GM21515 (cell line): Measurements from ENCODE around the gene CHST14.

Source experiments
- ATAC-seq: cut with Tn5 transposase; IDR thresholded peaks from one replicate; pipeline ENCODE4 v1.9.1; 2021; ENCODE audit not compliant: unreplicated experiment

Gene CHST14, protein sequence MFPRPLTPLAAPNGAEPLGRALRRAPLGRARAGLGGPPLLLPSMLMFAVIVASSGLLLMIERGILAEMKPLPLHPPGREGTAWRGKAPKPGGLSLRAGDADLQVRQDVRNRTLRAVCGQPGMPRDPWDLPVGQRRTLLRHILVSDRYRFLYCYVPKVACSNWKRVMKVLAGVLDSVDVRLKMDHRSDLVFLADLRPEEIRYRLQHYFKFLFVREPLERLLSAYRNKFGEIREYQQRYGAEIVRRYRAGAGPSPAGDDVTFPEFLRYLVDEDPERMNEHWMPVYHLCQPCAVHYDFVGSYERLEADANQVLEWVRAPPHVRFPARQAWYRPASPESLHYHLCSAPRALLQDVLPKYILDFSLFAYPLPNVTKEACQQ

DNA sequence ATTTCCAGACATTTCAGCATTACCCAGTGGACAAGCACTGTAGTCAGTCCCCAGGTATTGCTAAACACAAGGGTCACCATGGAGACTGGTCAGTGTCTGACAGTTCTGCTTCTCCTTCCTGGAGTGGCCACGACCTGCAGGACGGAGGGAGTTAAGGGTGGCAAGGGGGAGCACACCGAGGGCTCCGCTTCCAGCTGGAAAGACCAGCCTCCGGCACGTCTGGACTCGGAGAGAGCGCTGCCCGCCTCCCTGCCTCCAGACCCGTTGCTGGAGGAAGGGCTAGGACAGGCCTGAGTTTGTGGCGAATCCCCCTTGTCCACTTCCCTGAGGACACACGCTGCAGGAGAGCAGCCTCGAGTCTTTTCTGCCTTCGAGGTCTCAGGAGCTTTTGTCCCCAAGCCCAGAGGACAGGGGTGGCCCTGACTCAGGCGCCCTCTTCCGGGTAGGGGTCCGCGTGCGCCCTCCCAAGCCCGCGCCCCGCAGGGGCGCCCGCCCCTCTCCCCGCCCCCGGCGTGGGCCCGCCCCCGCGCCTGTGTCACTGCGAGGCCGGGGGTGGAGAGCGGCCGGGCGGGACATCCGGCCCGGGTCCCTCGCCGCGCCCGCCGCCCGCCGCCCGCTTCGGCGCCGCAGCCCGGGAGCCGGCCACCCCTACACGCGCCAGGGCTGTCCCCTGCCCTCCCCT, at the start of gene CHST14:
Gene CHST14 (plus strand): TSS at position 562 of the 682 bp plus-strand sequence. CDS start 230 bp downstream, outside the sequence.
- no peak for ATAC-seq

DNA sequence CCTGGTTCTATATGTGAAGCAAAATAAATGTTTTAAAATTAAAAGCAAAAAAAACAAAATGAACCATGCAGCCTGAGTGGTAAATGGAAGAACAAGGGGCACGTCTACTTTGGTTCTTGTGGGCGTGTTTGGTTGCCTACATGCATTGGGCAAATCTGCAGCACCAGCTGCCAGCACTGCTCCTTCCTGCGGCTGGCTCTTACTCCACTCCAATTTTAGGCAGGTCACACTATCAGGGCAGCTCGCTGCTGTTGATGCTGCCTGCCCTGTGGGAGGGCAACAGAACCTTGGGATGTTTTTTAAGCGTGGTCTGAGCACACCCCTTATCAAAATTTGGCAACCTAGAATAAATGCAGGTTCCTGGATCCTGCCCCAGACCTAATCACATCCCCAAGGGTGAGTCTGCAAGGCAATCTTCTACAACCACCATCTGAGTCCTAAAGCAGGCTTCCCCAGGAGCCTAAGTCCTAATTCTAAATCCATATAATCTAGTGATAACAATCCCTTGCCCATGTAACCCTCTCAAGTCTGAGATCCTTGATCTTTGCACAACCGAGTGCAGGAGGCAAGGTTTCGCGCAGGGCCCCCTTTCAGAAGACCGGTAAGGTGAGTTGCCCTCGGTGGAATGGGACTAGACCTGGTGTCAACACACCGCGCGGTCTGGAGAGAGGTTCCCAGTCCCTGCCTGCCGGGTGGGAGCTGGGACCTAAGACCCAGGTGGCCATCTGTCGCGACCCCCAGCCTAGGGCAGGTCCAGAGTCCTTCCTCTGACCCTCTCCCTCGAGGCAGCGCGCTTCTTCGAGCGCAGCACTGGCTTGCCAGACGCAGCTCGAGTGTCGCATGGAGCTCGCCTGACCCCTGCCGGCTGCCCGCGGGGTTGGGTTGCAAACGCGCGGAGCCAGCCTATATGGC, 49.3 kb upstream of the CHST14 start:
- ATAC-seq = peak; percentile 79

DNA sequence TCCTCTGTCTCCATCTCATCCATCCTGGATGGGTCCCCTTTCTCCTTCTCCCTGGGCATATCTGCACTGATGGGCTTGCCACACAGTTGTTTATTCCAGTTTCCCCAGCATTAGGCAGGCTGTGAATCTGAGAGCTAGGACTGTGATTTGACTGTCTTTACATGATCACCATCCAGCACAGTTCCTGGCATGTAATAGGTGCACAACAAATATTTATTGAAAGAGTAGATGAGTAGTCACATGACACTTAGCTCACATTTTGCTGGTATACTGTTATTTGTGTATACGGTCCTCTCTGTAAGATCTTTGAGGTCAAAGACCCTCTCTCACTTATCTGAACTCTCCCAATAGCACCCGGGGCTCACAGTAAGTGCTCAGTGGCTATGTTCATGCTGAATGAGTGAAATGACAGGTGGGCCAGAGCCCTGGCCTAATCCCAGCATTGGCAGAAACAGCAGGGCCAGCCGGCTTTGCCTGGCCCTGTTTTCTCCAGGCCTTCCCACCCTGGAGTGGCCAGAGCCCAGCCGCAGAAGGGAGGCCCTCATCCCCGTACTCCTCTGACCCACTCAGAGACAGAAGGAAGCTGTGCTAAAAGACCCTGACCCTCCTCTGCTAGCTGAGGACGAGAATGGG, 46.2 kb upstream of the CHST14 start:
- ATAC-seq = no peak

- no peak for ATAC-seq
These were observed 45.1 kb upstream of the CHST14 start for GRCh38 chr15:40425681-40426080.

DNA sequence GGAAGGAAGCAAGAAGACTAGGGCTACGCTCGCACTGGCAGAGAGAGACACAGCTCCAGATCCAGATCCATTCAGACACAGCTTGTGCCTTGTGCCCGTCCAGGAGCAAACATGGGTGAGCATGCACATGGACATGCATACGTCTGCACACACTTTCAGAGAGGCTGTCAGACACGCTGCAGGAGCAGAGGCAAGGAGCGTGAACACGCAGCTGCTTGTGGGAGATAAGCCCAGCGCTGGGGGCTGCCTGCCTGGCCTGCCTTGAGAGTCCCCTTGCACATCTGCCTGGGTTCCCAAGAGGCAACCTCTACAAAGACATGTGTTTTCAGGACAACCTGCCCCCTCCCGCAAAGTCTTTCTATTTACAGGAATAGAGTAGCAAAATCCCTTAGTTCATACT, 43.6 kb upstream of the CHST14 start:
- no peak for ATAC-seq

GRCh38 chr15:40428185-40428584, 42.6 kb upstream of the CHST14 start:
- ATAC-seq = no peak

- ATAC-seq = no peak
These were observed 41.6 kb upstream of the CHST14 start for GRCh38 chr15:40429068-40429710.

GRCh38 chr15:40430271-40430805, 40.4 kb upstream of the CHST14 start:
- no peak for ATAC-seq

GRCh38 chr15:40435023-40435709, 35.6 kb upstream of the CHST14 start:
- no peak for ATAC-seq

GRCh38 chr15:40435710-40436089, 35.1 kb upstream of the CHST14 start:
- no peak for ATAC-seq

GRCh38 chr15:40436116-40436891, 34.5 kb upstream of the CHST14 start:
- no peak for ATAC-seq

GRCh38 chr15:40436892-40437751, 33.7 kb upstream of the CHST14 start:
- ATAC-seq = no peak

GRCh38 chr15:40437752-40438687, 32.8 kb upstream of the CHST14 start:
- no peak for ATAC-seq

DNA sequence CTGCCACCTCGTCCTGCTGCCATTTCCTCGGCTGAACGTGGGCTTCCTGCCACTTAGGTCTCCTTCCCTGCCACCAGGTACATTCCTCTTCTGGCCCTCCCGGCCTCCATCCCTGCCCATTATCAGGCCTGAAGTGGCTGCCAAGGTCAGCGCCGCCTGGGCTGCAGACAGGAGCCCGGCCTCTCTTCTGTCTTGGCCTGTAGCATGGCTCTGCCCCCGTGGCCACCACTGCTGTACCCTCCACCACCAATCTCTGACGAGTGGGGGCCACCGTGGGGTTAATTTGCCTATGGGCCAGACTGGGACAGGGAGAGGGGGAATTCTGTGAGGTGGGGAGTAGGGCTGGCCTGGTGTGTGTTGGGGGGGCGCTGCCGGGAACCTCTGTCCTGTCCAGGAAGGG, 32.1 kb upstream of the CHST14 start:
- no peak for ATAC-seq

DNA sequence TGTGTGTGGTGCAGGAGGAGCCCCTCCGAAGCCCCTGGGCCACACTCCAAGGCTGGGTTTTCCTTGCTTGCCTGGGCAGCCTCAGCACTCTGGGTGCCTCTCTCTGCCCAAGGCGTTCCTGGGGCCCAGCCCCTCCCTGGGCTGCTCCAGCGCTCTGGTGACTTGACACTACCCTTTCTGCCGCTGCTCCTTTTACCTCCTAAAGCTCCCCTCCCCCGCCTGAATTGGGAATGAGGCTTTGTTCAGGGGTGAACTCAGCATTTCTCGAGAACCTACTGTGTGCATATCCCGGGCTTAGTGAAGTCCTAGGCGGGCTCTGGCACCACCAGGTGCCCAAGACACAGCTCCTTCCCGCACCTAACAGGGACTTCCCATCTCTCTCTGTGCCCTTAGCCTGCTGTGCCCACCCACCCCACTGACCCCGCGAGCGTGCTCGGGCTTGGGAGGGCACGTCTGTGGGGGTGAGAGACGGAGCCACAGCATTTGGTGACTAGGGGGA, 31.3 kb upstream of the CHST14 start:
- ATAC-seq = no peak

DNA sequence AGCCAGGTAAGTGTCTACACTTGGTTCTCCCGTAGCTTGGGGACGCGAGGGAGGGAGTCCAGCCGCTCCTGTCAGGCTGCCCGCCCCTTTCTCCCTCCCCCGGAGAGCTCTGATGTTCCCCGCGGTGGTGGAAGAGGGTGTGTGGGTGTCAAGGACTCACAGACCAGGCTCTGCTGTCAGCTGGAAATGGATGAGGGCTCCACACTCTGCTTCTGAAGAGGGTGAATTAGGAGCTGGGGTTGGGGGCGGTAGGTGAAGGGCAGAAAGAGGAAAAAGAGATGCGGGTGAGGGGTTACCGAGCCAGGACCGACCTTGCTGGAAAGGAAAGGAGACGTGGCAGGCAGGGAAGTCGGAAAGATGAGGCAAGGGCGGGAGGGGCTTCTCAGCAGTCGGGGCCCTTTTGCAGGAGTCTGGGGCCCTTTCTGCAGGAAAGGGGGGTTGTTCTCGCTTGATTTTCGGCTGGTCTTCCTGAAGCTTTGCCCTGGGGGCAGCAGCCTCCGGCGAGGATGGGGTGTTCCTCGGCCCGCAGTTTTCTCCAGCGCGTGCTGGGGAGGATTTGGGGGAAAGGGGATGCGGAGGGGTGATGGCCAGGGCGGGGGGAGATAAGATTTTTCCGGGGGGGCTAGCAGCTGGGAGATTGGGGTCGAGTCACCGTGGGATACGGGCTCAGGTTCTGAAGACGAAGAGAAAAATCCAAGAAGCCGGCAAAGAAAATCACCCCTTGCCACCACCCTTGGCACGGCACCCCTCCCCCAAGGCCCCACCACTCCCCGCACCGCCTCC, 30.6 kb upstream of the CHST14 start:
- ATAC-seq = no peak
